NCI-H524 (cell line): ENCODE results near the gene PACSIN2.
"Not testable (repeated sequence)": the region's sequence is repeated elsewhere in the genome, so short reads cannot be mapped to it uniquely, and the experiment has no call there.

ENCODE experiments used
- DNase-seq, 2 experiments: peaks; one replicate each; lab custom pipeline; 2025; lab: John Stamatoyannopoulos, UW

Gene PACSIN2

GRCh38 chr22:42964994-42965699 lies 49.8 kb downstream of the PACSIN2 start:
- DNase-seq, result peak; percentile 28 to 73

- DNase-seq, result no peak
These were observed 51.7 kb downstream of the PACSIN2 start for GRCh38 chr22:42963231-42963595.

- no peak for DNase-seq
These were observed 52.4 kb downstream of the PACSIN2 start for GRCh38 chr22:42962295-42963230.

GRCh38 chr22:42961810-42962209 lies 53.1 kb downstream of the PACSIN2 start:
- no peak for DNase-seq

GRCh38 chr22:42961400-42961690 lies 53.6 kb downstream of the PACSIN2 start:
- DNase-seq, result not testable (repeated sequence)

GRCh38 chr22:42960531-42961399 lies 54.2 kb downstream of the PACSIN2 start:
- no peak for DNase-seq

GRCh38 chr22:42959576-42960509 lies 55.1 kb downstream of the PACSIN2 start:
- no peak for DNase-seq

- no peak for DNase-seq
These were observed 56.0 kb downstream of the PACSIN2 start for GRCh38 chr22:42958937-42959336.

GRCh38 chr22:42957958-42958357 lies 57.0 kb downstream of the PACSIN2 start:
- DNase-seq, result no peak

- no peak for DNase-seq
These were observed 57.4 kb downstream of the PACSIN2 start for GRCh38 chr22:42957544-42957943.

- no peak for DNase-seq
These were observed 59.1 kb downstream of the PACSIN2 start for GRCh38 chr22:42955848-42956247.

GRCh38 chr22:42955087-42955635 lies 59.8 kb downstream of the PACSIN2 start:
- no peak for DNase-seq

- not testable (repeated sequence) for DNase-seq
These were observed 61.2 kb downstream of the PACSIN2 start for GRCh38 chr22:42953751-42954150.

GRCh38 chr22:42951093-42951710 lies 63.7 kb downstream of the PACSIN2 start:
- no peak for DNase-seq

- DNase-seq, result no peak
These were observed 64.7 kb downstream of the PACSIN2 start for GRCh38 chr22:42950281-42950680.

GRCh38 chr22:42949159-42949558 lies 65.8 kb downstream of the PACSIN2 start:
- no peak for DNase-seq

- no peak for DNase-seq
These were observed 66.7 kb downstream of the PACSIN2 start for GRCh38 chr22:42948294-42948693.

- peak; percentile 86 to 97 for DNase-seq
These were observed 67.5 kb downstream of the PACSIN2 start for GRCh38 chr22:42947211-42947990.

GRCh38 chr22:42946546-42947198 lies 68.3 kb downstream of the PACSIN2 start:
- DNase-seq, result peak; percentile 74 to 91
